H9 (cell line): ENCODE data around the gene SPCS3. TPM values are rescaled to one million over a fixed set of nuclear protein-coding genes. Genes with fewer than 3 reads are reported as not detected.

Source experiments
- DNase-seq: peaks from one replicate; pipeline ENCODE4 v3.0.0-alpha.2; 2017
- H2AFZ ChIP-seq: one replicate; pipeline ENCODE4 v1.6.1; 2013; ENCODE audit warnings: mild to moderate bottlenecking, low read length, control low read depth, moderate library complexity
- H2AK5ac ChIP-seq: 2 replicates; pipeline ENCODE4 v1.6.1; 2013; ENCODE audit warnings: low read length, control low read depth, mixed read lengths; ENCODE audit not compliant: insufficient read length
- H2BK120ac ChIP-seq: one replicate; pipeline ENCODE4 v1.6.1; 2013; ENCODE audit warnings: low read depth, mild to moderate bottlenecking, low read length, control low read depth, inconsistent platforms; ENCODE audit not compliant: poor library complexity, severe bottlenecking
- H2BK12ac ChIP-seq: 2 replicates; pipeline ENCODE4 v1.6.1; 2013; ENCODE audit warnings: low read length, control low read depth, mixed read lengths, low read depth; ENCODE audit not compliant: insufficient read length
- H2BK15ac ChIP-seq: 2 replicates; pipeline ENCODE4 v1.6.1; 2013; ENCODE audit warnings: low read depth, low read length, control low read depth
- H2BK20ac ChIP-seq: one replicate; pipeline ENCODE4 v1.6.1; 2013; ENCODE audit warnings: low read depth, mild to moderate bottlenecking, low read length, control low read depth, inconsistent platforms; ENCODE audit not compliant: poor library complexity, severe bottlenecking
- H2BK5ac ChIP-seq: 2 replicates; pipeline ENCODE4 v1.6.1; 2013; ENCODE audit warnings: low read length, control low read depth, mixed read lengths; ENCODE audit not compliant: insufficient read length
- H3K14ac ChIP-seq: 2 replicates; pipeline ENCODE4 v1.6.1; 2013; ENCODE audit warnings: low read length, control low read depth; ENCODE audit not compliant: insufficient read depth
- H3K18ac ChIP-seq: 2 replicates; pipeline ENCODE4 v1.6.1; 2013; ENCODE audit warnings: low read depth, mild to moderate bottlenecking, mixed read lengths, low read length, control low read depth; ENCODE audit not compliant: insufficient read length
- H3K23ac ChIP-seq: 2 replicates; pipeline ENCODE4 v1.6.1; 2013; ENCODE audit warnings: low read length, control low read depth, mixed read lengths, low read depth; ENCODE audit not compliant: insufficient read length
- H3K23me2 ChIP-seq: 2 replicates; pipeline ENCODE4 v1.6.1; 2013; ENCODE audit warnings: low read depth, mild to moderate bottlenecking, mixed read lengths, low read length, control low read depth; ENCODE audit not compliant: insufficient read length, poor library complexity, severe bottlenecking
- H3K27ac ChIP-seq: 2 replicates; pipeline ENCODE4 v1.5.1; 2013; ENCODE audit warnings: low read length, control low read depth, mixed read lengths, low read depth; ENCODE audit not compliant: insufficient read length
- H3K27me3 ChIP-seq: 2 replicates; pipeline ENCODE4 v1.6.1; 2013; ENCODE audit warnings: low read length, control low read depth, inconsistent platforms; ENCODE audit not compliant: insufficient read depth
- H3K4ac ChIP-seq: 2 replicates; pipeline ENCODE4 v1.6.1; 2013; ENCODE audit warnings: low read depth, mild to moderate bottlenecking, control low read depth, inconsistent platforms, low read length, moderate library complexity
- H3K4me1 ChIP-seq: 2 replicates; pipeline ENCODE4 v1.6.1; 2013; ENCODE audit warnings: low read length, control low read depth, inconsistent platforms; ENCODE audit not compliant: insufficient read depth
- H3K4me2 ChIP-seq: 2 replicates; pipeline ENCODE4 v1.6.1; 2013; ENCODE audit warnings: low read length, control low read depth, mixed read lengths; ENCODE audit not compliant: insufficient read length, insufficient read depth
- H3K56ac ChIP-seq: 2 replicates; pipeline ENCODE4 v1.6.1; 2013; ENCODE audit warnings: low read depth, mild to moderate bottlenecking, mixed read lengths, low read length, control low read depth; ENCODE audit not compliant: insufficient read length
- H3K79me1 ChIP-seq: 2 replicates; pipeline ENCODE4 v1.6.1; 2013; ENCODE audit warnings: low read depth, mild to moderate bottlenecking, moderate library complexity, low read length, control low read depth, inconsistent platforms; ENCODE audit not compliant: insufficient read depth, poor library complexity, severe bottlenecking
- H3K79me2 ChIP-seq: 2 replicates; pipeline ENCODE4 v1.6.1; 2013; ENCODE audit warnings: low read length, control low read depth, inconsistent platforms; ENCODE audit not compliant: insufficient read depth
- H3K9ac ChIP-seq: 2 replicates; pipeline ENCODE4 v1.6.1; 2013; ENCODE audit warnings: low read length, control low read depth, mixed read lengths; ENCODE audit not compliant: insufficient read length; ENCODE audit errors: extremely low read depth
- H3K9me3 ChIP-seq: one replicate; pipeline ENCODE4 v1.6.1; 2013; ENCODE audit warnings: low read depth, low read length, inconsistent platforms; ENCODE audit not compliant: control insufficient read depth
- H3T11ph ChIP-seq: one replicate; pipeline ENCODE4 v1.6.1; 2013; ENCODE audit warnings: mild to moderate bottlenecking, low read length, control low read depth, inconsistent platforms
- H4K20me1 ChIP-seq: one replicate; pipeline ENCODE4 v1.6.1; 2013; ENCODE audit not compliant: control insufficient read depth, insufficient read length, insufficient read depth
- H4K5ac ChIP-seq: 2 replicates; pipeline ENCODE4 v1.6.1; 2013; ENCODE audit warnings: low read depth, mild to moderate bottlenecking, mixed read lengths, low read length, control low read depth; ENCODE audit not compliant: insufficient read length
- H4K8ac ChIP-seq: replicated peaks from 2 replicates; pipeline ENCODE4 v1.6.1; 2013; ENCODE audit warnings: low read length, control low read depth, mixed read lengths, low read depth; ENCODE audit not compliant: insufficient read length
- H4K91ac ChIP-seq: 2 replicates; pipeline ENCODE4 v1.6.1; 2013; ENCODE audit warnings: low read depth, mild to moderate bottlenecking, moderate library complexity, mixed read lengths, low read length, control low read depth; ENCODE audit not compliant: insufficient read length
- H3K27ac Mint-ChIP-seq, 3 experiments: 2 replicates in 2 of 3; 3 replicates in 1 of 3; pipeline ENCODE4 v1.8.0; 2020 to 2021; ENCODE audit warnings: mixed read lengths in 3 of 3, mild to moderate bottlenecking in 1 of 3, moderate library complexity in 1 of 3
- H3K27me3 Mint-ChIP-seq: 2 replicates; pipeline ENCODE4 v1.8.0; 2021; ENCODE audit warnings: low read depth, mild to moderate bottlenecking, moderate library complexity, mixed read lengths
- H3K36me3 Mint-ChIP-seq, 3 experiments: 2 replicates in 2 of 3; 3 replicates in 1 of 3; pipeline ENCODE4 v1.8.0; 2020 to 2021; ENCODE audit warnings: low read depth in 3 of 3, mixed read lengths in 3 of 3; ENCODE audit not compliant: insufficient read depth in 1 of 3
- H3K4me1 Mint-ChIP-seq, 2 experiments: 2 replicates each; pipeline ENCODE4 v1.8.0; 2020; ENCODE audit warnings: mixed read lengths in 2 of 2
- H3K4me3 Mint-ChIP-seq, 2 experiments: 2 replicates in 1 of 2; 3 replicates in 1 of 2; pipeline ENCODE4 v1.8.0; 2020 to 2021; ENCODE audit warnings: mild to moderate bottlenecking in 2 of 2, mixed read lengths in 2 of 2, moderate library complexity in 1 of 2
- H3K9me3 Mint-ChIP-seq, 2 experiments: 2 replicates in 1 of 2; 3 replicates in 1 of 2; pipeline ENCODE4 v1.8.0; 2020; ENCODE audit warnings: mild to moderate bottlenecking in 2 of 2, mixed read lengths in 2 of 2, moderate library complexity in 1 of 2
- CTCF ChIP-seq: fragments of 200-600 bp; sonication (generic); conservative IDR thresholded peaks from 3 replicates; pipeline ENCODE4 v1.8.0; 2021; ENCODE audit warnings: antibody characterized with exemption, mild to moderate bottlenecking
- WGBS: extraction: QIAGEN DNeasy Blood & Tissue Kit; methylation state at CpG from one replicate; pipeline ENCODE4 v1.1.7; 2013; ENCODE audit warnings: missing lambda C conversion rate, low lambda C conversion rate, mixed read lengths; ENCODE audit not compliant: insufficient read length; ENCODE audit errors: extremely low coverage; 5-methylcytosine and 5-hydroxymethylcytosine counted together
- total RNA-seq: library from RNA; stranded (reverse); gene quantifications from 2 replicates; pipeline ENCODE4 v1.2.1, GENCODE V29; 2021

SPCS3 gene
- total RNA-seq, 1 experiment from 2014 or later: 113 TPM

- Histone ChIP-seq H3K9ac (no peak overlapping the region), H3K56ac (no peak overlapping the region), H4K5ac (no peak overlapping the region), H3K79me2 (no peaks in the 10 kb centered on the region), H2BK12ac (no peak overlapping the region), H2BK120ac (no peak overlapping the region), H2BK15ac (no peak overlapping the region), H3K27ac (no peak overlapping the region), H2BK5ac (no peak overlapping the region), H2AFZ (no peak overlapping the region), H3K9me3 (no peaks in the 10 kb centered on the region), H4K91ac (no peak overlapping the region), H3K4ac (no peak overlapping the region), H4K20me1 (no peaks in the 10 kb centered on the region), H2AK5ac (no peak overlapping the region), H2BK20ac (no peak overlapping the region), H3K18ac (no peak overlapping the region), H3K23ac (no peak overlapping the region), H3K14ac (no peak overlapping the region), H3K79me1 (no peaks in the 10 kb centered on the region), H3K23me2 (no peaks in the 10 kb centered on the region), H3K27me3 (peaks cover 5% of the 10 kb centered on the region; the same call in 1 of the 2 replicates), H4K8ac (no peak overlapping the region), H3K4me2 (no peak overlapping the region), H3K4me1 (no peaks in the 10 kb centered on the region; the same call in 1 of the 2 replicates), H3T11ph (no peak overlapping the region)
- H3K36me3 Mint-ChIP-seq: no peaks in the 10 kb centered on the region
- H3K9me3 Mint-ChIP-seq: no peaks in the 10 kb centered on the region; a peak in 1 of 5 replicates
- no CpG with 5 or more reads among the region's 9 CpGs for WGBS
- no peak overlapping the region for H3K27ac Mint-ChIP-seq
- peaks cover 21% of the 10 kb centered on the region for H3K27me3 Mint-ChIP-seq
- peaks cover 15 to 19% of the 10 kb centered on the region in 2 experiments for H3K4me1 Mint-ChIP-seq
- TF ChIP-seq CTCF: no peak
- H3K4me3 Mint-ChIP-seq: no peak overlapping the region
- DNase-seq: no peak
Observed at GRCh38 chr4:176300036-176300435, 19.7 kb upstream of the SPCS3 start.
